ENCODE results near the gene ASTL.
"Not testable (repeated sequence)": the region's sequence is repeated elsewhere in the genome, so short reads cannot be mapped to it uniquely, and the experiment has no call there.

ASTL gene

GRCh38 chr2:96098900-96099590, 39.3 kb downstream of the ASTL start:
- no peak for DNase-seq (ENCODE audit: low read depth)

GRCh38 chr2:96097951-96098823, 40.1 kb downstream of the ASTL start:
- DNase-seq (ENCODE audit: low read depth): no peak

GRCh38 chr2:96097441-96097840, 40.9 kb downstream of the ASTL start:
- DNase-seq (ENCODE audit: low read depth): no peak

DNA sequence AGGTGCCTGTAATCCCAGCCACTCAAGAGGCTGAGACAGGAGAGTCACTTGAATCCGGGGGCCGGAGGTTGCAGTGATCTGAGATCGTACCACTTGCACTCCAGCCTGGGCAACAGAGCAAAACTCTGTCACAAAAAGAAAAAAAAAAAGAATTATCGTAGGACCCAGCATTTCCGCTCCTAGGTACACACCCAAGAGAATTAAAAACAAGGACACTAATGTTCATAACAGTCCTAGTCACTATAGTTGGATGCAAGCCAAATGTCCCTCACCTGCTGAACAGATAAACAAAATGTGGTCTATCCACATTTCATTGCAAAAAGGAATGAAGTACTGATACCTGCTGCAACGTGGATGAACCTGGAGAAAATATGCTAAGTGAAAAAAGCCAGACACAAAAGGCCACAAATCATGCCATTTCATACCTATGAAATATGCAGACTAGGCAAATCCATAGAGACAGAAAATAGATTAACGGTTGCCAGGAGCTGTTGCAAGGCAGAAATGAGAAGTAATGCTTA, 43.1 kb downstream of the ASTL start:
- DNase-seq (ENCODE audit: low read depth): no peak

DNA sequence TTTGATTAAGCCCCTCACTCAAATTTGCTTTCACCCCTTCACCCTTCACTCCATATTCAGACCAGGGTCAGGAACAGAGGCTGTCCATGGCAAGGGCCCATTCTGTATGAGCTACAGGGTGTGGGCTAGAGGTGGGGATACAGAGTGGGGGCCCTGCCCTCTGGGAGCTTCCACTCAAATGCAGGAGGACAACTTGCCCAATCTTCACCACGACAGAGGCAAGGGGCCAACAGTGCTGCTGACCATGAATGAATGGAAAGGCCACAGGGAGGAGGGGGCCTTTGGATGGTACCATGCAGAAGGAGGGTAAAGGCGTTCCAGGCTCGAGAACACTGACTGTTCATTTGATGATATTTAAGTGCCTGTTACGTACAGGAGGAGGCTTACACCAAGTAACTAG, 44.8 kb downstream of the ASTL start:
- no peak for DNase-seq (ENCODE audit: low read depth)

DNA sequence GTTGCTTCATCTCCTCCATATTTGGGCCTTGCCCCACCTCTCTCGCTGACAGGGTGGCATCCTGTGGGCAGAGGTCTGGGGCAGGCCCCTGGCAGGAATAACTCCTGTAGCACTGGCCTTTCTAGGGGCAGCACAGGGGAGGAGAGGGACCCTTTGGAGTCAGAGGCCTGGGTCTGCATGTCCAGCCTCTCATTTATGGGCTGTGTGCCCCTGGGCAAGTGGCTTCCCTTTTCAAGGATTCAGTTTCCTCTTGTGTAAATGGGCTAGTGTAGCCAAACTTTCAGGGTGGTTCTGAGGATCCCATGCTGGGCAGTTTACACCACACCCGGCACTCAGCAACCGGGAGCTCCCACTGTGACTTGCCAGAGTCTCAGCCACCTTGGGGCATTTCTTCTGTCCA, 45.4 kb downstream of the ASTL start:
- no peak for DNase-seq (ENCODE audit: low read depth)

DNA sequence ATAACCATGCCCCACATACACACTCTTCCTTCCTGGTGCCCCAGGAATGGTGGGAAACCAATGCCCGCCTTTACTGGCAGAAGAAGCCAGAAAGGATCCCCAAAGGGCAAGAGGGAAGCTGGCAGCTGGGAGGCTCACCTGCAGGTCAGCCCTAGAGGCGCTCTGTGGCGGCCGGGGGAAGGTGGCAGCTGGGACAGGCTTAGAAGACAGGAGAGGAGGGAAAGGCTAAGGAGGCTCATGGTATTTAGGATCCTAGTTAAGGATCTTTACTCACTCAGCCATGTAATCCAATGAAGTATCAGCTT, 45.8 kb downstream of the ASTL start:
- DNase-seq (ENCODE audit: low read depth): no peak

GRCh38 chr2:96091711-96092572, 46.4 kb downstream of the ASTL start:
- no peak for DNase-seq (ENCODE audit: low read depth)

DNA sequence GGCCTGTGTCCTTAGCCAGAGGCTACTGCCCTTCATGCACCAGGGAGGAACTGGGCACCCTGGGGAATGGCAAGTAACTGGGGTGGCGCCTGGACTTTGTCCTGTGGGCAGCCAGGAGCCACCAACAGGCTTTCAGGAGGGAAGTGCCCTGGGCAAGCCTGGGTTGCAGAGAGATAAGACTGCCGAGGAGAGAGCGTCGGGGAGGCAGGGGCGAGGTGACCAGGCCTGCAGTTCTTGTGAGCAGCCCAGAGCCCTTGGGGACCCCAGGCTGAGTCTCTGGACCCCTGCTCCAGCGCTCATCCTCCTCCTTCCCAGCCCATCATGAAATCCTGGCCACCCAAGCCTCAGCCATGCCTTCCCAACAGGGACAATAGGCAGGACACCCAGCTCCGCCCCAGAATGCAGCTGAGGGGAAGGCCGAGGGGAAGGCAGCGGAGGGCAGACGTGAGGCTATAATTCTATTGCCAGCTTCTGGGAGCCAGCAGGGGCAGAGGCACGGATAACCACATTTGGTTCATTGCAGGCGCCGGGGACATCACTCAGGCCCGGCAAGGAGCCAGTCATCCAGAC, 47.1 kb downstream of the ASTL start:
- no peak for DNase-seq (ENCODE audit: low read depth)

DNA sequence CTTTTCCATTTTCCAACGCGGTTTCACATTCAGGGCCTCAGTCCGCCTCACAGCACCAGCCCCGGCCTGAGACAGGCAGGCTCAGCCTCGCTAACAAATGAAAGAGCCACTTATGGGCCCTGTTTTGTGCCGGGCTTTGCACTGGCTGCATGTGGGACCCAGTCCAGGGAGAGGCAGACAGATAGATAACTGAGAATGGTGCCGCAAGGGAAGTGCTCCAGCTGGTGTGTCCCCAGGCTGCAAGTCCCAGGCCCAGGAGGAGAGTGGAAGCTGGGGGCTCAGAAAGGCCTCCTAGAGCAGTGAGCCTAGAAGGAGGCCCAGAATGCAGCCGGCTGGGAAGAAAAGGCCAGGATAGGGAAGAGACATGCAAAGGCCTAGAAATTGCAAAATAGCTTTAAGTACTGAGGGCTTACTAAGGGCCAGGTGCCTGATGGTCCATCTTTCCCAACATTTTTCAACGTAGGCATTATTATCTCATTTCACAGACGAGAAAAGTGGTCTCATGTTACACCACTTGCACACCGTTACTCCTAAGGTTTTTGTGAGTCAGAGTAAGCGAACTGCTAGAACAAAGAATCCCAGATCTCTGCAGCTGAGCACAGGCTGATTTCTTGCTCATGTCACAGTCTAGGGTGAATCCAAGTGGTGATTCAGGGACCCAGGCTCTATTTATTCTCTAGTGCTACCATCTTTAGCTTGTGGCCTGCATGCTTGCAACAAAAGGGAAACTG, 47.9 kb downstream of the ASTL start:
- DNase-seq (ENCODE audit: low read depth): no peak

- DNase-seq (ENCODE audit: low read depth): no peak
These were observed 48.7 kb downstream of the ASTL start for GRCh38 chr2:96089356-96090195.

GRCh38 chr2:96088340-96089335, 49.7 kb downstream of the ASTL start:
- DNase-seq (ENCODE audit: low read depth): no peak

- DNase-seq (ENCODE audit: low read depth): no peak
These were observed 51.2 kb downstream of the ASTL start for GRCh38 chr2:96087130-96087529.

DNA sequence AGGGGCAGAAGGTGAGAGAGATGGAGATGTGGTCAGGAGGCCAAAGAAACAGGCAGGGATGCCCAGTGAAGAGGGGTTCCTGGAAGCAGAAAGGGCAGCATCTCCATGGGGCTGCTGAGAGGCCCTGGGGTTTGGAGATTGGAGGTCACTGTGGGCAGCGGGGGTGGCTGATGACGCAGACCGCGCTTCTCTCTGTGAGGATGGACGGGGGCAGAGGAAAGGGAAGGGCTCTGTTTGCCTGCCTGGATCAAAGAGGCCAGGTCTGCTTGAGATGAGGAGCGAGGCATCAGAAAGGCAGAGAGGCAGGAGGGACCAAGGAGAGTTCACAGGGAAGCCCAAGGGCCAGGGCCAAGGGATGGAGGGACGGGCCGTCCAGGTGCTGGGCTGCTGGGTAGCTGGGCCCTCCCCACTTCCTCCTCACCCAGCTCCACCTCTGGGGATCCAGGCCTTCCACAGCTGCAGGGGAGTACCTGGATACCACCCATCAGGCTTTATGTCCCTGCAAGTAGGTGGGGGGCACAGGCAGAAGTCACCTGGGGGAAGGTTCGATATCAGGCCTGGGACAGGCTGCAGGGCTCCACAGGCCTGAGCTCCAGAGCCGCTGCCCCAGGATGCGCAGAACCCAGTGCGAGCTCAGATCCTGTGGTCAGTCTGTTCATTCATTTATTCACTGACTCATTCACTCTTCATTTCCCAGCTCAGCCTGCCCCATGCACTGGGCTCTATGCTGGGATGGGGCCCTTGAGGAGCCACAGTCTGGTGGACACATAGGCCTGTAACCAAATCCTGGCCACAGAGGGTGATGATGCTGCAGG, 52.6 kb downstream of the ASTL start:
- DNase-seq (ENCODE audit: low read depth): no peak

GRCh38 chr2:96084858-96085518, 53.3 kb downstream of the ASTL start:
- DNase-seq (ENCODE audit: low read depth): not testable (repeated sequence)

DNA sequence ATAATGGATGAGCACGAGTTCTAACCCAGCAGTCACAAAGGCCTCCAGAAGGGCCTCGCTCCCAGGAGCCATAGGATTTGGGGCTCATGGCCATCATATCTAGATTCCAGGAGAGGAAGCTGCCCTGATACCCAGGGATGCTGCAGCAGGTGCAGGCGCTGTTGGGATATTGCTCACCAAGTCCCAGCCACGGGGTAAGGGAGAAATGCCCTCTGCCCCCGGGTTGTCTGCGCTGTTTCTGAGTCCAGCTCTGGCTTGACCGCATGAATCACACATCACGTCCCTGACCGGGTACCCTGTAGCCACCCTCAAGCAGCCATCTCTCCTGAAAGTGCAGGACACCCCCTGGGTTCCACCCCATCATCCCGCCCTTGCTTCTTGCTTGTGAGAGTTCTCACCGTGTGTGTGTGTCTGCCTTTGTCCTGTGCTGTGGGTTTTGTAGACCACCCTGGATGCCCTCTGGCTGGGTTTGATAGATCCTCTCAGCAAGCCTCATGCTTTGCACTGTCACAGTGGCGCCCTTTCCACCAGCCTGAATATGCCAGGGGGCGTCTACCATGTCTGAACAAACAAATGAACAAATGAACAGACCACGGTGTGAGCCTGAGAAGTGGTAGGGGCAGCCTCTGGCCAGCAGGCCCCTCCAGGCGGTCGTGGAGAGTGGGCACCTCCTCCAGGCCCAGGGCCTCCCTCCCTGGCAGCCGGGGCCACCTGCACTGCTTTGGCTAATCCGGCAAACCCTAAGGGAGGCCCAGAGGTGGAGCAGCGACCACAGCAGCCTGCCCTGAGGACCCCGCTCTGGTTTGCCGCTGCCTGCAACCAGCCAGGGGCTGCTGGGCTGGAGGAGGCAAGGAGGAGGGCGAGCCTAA, 54.1 kb downstream of the ASTL start:
- no peak for DNase-seq (ENCODE audit: low read depth)
